HG02884 (cell line): Measurements from ENCODE around the gene MEIS1.

Experiments used
- ATAC-seq: cut with Tn5 transposase; IDR thresholded peaks from one replicate; pipeline ENCODE4 v1.9.1; 2021; ENCODE audit warnings: mild to moderate bottlenecking, moderate library complexity; ENCODE audit not compliant: unreplicated experiment

The MEIS1 gene

DNA sequence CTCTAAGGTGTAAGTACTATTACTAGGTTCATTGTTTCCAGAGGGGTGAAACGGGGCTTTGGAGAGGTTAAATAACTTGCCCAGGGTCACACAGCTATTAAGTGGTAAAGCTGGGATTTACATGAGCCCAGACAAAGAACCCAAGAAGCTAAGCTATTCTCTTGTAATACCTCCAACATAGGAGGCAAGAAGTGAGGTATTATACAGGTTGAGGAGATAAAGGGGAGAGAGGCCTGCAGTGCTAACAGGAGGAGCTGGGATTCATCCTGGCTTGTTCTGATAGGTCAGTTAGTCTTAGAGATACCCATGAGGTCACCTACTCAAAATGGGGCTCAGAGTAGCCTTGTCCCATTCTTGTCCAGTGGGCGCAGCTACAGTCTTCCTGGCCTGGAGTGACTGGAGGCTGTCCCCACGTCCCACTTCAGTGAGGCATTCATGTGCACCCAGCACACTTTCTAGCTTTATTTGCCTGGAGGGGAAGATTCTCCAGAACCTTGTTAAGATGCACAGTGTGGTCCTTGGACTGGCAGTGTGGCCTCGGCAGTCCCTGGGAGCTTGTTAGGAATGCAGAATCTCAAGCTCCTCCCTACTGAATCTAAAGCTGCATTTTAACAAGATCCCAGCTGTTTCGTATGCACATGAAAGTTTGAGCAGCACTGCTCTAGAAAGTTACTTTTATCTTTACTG, 63.5 kb downstream of the MEIS1 start:
- ATAC-seq = no peak

DNA sequence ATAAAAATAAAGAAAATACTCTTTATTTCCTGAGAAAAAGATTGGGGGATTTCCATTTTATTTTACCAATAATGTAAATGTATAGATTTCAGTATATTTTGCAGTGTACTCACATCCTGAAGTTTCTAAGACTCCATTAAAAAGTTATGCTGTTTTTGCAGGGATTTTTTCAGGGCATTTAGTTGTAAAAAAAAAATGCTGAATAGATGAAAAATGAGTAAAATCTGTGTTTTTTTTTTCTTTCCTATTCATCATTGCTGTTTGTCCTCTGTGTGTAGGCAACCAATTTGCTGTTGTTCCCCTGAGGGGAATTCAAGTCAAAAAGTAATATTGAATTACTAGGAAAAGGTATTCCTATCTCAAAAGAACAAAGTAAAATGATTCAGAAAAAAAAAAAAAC, 66.3 kb downstream of the MEIS1 start:
- no peak for ATAC-seq

DNA sequence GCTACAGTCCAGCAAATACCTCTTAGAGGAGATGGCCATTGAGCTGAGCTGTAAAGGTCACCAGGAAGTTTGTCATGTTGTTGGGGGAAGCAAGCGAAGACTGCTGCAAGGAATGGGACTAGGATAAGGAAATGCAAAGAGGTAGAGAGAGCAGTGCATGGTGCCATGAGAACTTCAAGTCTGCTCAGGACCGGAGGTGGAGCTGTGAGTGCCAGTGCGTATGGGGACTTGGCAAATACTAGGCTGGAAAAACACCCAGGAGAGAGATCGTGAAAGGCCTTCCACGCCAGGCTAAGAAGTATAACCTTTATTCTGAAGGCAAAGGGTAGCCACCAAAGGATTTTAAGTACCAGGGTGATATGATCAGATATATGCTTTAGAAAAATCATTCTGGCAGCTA, 71.3 kb downstream of the MEIS1 start:
- ATAC-seq = no peak

DNA sequence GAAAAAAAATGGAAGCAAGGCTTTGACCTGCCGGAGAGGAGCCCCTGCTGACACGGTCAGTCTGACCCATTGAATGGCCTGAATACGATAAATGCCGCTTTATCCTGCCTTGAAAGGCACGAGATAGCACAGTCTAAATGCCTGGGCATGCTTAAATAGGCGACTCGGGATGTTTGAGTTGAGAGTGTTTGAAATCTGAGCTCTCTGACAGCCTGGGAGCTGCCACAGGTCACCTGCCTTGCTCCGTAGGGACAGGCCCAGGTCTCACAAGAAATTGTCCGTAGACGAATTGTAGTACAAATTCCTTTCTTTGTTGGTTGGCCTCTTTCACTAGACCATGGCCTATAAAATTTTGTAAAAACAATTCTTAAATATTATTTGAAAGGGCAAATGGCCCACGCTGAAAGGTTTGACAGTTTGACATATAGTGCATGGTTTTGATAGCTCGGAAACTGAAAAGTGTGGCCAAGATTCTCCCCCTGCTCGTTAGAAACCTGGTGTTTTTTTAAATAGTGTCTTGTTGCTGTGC, 72.8 kb downstream of the MEIS1 start:
- no peak for ATAC-seq

DNA sequence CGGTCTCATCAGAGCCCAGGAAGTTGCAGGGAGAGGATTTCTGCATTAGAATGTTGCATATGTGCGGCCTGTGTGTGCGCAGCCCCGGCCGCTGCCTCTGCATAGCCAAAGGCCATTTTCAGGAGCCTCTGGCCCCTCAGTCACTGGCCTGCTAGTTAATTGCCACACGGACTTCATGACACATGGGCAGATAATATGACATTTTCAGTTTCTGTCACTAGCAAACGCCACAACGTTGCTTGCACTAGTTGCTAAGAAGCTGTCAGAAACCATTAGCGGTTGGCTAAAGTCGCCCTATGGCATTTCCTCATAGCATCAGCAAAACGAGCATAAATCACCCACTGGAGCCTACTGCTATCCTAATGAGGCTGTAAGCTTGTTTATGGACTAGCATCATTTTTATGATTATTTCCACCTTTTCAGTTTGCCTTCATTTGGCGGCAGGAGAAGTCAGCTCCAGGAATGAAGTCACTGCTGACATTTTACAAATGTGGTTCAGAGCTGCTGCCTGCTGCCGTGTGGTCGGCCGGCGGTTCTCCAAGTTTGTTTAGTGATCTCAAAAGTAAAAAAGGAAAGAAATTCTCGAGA, 73.7 kb downstream of the MEIS1 start:
- ATAC-seq = no peak

DNA sequence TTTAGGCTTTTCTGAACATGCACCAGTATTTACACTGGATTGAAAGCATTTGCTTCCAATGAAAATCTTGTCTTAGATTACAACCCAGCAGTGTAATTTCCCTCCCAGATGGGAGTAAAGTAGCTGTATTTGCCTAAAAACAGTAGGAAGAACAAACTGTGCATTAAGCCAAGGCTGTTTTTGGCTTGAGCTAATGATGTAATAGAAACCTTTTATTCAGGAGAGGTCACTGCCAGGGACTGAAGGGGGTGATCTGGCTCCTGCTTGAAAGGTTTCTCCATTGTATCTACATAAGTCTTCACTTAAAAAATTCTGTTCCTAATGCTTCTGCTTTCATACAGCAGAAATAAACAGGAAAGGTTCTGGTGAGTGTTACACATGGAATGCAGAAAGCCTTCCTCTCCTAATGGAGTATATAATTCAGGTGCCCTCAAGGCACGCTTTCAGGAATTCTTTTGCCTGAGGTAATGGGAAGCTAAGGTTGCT, 74.4 kb downstream of the MEIS1 start:
- ATAC-seq = no peak

DNA sequence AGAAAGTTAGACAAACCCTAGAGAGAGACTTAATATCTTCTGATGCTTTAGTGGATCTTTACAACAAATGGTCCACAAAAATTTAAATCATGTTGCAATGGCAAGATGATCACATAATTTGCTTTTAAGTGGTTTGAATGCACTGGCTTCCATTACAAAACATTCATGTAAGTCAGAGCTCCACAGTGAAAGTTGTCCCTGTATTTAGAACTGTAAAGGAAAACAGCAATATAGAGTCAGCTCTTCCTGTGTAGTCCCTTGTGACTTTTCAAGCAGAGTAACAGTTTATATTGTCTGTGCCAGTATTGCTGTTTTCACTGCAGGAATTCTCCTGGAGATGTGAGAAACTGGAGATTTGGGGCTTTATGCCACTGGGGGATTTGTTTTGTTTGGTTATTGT, 77.7 kb downstream of the MEIS1 start:
- no peak for ATAC-seq

DNA sequence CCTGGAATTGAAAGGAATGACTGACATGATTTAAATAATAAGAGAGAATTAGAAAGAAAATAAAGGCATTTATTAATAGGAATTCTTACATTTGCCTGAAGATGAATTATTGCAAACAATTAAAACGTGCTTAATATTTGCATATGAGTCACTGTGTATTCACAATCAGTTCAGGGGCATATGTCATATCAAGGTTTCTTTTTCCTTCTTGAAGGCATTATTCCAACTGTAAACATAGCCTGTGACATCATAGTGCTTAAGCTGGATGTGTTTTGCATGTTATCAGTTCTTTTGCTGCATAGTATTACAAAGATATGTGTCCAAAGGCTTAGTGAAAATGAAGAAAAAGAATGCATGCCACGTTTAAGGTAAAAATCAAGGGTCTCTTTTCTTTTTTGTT, 80.8 kb downstream of the MEIS1 start:
- ATAC-seq = no peak

DNA sequence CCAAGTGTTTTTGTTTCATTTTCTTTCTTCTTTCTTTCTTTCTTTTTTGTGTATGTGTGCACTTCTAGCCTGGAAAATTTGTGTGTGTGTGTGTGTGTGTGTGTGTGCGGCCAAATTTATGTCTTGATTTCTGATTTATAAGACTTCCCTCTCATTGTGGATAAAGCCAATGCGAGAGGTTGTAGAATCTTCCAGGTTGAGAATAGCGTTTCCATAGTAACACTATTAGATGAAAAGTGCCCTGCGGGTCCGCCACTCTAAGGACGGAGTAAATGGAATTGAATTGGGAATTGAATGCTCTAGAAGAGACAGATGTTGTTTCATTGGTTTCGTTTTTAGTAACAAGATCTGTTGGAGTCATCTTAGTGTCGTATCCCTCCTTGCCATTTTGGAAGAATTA, 81.6 kb downstream of the MEIS1 start:
- ATAC-seq = no peak

DNA sequence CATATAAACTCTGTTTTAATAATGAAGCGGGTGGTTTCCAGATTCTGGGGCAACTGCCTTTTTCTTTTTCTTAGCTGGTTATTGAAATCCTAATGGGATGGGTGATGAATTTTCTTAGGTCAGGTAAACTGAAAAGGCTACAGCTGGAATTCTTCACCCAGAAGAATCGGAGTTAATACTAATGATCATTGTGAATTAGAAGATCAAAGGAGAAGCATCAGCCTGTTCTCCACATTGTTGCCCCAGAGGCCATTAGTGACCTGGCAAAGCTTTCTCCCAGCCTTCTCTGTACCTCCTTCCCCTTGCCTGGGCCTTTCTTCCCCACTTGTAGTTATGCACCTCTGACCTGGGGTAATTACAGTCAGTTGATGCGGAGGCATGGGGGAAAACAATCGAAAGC, 82.8 kb downstream of the MEIS1 start:
- ATAC-seq = no peak

DNA sequence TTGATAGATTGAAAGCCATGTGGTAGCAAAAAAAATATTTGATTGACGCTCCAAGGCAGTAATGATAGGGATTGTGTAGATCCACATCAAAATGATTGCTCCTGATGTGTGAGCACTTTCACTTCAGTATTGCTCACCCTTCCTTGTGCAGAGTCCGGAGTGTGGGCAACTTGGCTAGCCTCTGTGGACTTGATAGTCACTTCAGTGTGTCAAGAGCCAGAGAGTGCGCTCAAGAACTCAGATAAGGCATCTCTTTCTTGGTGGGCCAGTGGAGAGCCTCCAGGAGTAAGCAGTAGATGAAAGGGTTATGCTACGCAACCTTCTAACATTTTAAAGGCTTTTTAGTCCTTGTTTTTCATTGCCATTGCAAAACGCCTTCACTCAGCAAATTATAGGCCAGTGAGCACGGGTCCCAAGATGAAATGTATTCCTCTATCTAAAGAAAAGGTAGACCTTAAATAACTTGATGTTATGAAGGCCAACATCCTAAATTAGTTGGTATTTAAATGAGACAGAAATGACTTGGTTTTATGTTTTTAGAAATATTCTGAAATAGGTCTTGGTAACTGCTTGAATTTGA, 84.4 kb downstream of the MEIS1 start:
- ATAC-seq = no peak

DNA sequence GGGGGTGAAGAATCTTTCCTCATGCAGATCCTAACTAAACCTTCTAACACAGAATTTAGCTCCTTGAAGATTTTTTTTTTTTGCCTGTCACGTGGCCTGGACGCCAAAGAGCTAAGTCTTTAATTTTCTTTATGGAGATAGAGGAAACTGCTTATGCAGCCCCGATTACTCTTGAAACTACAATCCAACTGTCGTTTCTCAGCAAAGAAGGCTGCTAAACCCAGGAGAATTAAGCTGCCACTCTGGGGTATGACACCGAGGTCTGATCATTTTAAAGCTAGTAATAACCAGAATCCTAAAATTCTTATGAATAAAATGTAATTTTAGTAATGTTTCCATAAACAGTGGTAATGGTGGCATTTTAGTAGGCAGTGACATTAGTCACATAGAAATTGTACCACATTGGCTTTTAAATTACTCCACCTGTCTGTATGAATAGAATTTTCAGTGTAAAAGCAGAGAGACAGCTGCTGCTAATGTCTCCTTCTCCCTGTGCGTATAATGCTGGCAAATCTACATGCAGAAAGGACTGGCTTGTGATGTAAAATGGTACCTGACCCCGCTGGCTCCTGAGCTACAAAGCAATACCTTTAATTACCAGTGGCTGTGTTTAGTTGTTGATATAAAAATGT, 86.5 kb downstream of the MEIS1 start:
- no peak for ATAC-seq

DNA sequence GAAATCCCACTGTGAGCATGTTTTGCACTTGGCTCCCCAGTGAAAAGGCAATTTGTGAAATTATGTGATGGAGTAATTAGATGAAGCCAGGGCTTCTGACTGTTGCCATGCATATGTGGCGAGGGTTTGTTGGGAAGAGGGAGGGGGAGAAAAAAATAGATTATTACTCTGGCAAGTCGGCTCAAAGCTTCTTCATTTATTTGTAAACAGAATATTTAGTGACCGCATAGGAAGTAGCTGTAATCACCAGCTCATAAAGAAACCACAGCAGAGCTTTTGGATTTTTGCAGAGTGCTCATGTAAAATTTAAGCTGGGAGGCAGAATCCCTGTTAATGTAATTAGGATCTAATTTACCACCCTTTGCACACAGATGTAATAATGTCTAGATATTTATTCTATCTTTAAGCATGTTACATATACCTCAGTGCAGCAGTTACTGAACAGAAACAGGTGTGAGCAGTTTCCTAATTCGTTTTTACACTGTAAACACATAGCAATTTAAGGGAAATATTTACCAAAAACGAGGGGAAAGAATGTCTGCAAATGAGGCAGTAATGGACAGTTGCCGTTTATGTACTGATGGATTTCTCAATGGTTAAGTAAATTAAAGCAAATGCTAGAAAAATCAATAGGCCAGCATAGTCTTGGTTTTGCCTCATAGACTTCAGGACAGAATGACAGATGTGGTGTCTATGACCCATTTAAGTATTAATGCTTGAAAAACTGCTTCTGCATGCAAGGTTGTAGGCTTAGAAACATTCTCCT, 87.9 kb downstream of the MEIS1 start:
- ATAC-seq = no peak

DNA sequence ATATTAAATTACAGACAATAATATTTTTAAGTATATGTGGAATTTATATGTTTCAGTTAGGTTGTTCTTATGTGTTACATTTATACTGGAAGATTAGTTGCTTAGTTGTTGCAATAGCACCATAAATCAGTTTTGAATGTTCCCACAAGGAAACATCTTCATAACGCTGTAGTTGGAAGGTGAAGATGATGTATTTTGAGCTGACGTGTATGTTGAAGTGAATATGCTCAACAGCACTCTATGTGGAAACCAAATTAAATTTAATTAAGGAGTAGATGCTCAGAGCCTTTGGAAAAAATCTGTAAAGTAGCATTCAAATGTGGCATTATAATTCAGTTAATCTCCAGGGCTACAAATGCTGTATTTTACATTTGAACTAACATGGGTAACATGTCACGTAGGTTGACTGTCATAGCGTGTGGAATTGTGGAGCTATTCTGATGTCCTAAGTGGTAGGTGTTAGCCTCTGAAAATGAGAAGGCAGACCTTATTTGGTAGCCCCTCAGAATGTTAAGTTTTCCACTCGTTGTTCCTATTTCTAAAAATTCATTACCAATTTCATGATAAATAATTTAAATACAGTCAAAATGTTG, 88.5 kb downstream of the MEIS1 start:
- no peak for ATAC-seq

DNA sequence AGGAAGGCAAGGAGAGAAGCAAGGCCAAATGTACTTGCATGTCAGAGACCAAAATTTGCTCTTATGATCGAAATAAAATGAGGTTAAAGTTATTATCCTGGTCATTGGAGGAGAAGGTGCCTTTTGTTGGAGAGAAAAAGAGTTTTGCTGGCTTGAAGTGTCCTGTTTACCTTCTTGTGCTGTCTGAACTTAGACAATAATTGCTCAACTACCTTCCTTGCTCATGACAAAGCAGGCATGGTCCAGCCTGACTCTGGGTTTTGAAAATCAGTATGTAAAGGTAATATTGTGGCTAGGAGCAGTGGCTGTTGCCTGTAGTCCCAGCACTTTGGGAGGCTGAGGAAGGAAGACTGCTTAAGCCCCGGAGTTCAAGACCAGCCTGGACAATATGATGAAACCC, 89.1 kb downstream of the MEIS1 start:
- ATAC-seq = no peak

DNA sequence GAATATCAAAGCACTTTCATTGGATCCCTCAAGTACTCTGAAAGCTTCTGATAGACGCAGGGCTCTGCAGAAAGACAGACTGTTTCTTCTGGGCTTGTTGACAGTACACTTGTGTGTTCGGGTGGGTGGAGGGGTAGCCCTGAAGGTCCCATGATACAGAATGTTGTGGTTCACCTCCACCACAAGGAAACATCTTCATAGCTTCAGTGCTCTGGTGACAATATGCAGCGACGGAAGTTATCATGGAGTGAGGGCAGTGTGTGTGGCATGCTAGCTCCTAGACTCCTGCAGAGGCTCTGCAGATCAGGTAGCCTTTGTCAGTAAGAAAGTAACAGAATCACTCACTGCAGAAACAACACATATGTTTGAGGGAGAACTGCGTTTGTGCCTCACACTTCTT, 90.7 kb downstream of the MEIS1 start:
- no peak for ATAC-seq

DNA sequence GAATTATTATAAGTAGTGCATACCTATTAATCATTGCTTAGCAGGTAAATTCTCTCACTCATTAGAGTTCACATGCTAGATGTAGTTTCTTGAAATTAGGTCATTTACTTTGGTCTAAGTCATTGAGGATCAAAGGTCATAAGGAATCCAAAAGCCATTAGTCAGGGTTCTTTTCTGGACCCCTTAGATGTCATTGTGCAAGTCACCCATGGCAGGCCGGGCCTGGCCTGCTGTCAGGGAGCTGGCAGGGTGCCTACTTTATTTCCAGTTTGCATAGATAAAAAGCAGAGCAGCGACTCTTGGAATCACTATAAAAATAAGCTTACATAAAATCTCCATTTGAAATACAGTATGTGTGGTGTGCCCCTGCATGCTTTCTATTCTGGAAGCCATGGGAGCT, 91.3 kb downstream of the MEIS1 start:
- ATAC-seq = no peak

DNA sequence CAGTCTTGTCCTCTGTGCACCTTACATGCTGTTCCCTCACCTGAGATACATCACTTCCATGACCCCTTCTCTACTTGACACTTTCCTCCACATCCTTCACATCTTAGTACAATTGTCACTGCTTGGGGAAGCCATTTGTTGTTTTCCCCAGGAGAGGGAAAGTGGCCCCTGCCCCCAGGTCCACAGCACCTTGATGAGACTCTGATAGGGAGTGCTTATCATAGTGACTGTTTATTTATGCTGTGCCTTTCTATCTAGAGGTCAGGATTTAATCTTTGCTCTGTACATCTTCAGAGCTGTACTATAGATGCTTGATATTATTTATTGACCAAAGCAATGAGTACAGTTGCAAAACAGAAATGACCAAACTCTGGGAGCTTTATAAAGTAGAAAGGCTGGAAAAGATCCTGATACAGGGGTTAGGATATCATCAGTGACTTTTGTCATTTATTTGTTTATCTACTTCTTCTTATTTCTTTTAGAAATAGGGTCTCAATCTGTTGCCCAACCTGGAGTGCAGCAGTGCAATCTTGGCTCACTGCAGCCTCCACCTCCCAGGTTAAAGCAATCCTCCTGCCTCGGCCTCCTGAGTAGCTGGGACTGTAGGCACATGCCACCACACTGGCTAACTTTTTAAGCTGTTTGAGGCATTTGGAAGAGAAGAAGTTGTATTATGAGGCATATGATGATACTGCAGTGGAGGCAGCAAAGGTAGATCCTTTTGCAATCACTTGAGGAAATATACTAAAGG, 94.2 kb downstream of the MEIS1 start:
- no peak for ATAC-seq

DNA sequence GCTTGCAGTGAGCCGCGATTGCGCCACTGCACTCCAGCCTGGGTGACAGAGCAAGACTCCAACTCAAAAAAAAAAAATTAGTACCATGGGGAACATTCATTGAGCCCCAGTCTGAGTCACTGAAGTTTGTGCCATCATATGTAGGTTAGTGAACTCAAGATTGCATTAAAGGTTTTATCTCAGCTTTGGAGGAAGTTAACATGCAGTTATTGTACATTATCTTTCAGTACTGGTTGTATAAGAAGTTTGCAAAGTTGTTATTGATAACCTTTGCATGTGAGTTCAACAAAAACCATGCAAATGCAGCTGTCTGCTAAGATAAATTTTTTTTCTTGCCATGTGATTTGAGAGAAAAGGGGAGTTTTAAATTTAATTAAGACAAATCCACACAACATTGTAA, 95.7 kb downstream of the MEIS1 start:
- ATAC-seq = no peak

DNA sequence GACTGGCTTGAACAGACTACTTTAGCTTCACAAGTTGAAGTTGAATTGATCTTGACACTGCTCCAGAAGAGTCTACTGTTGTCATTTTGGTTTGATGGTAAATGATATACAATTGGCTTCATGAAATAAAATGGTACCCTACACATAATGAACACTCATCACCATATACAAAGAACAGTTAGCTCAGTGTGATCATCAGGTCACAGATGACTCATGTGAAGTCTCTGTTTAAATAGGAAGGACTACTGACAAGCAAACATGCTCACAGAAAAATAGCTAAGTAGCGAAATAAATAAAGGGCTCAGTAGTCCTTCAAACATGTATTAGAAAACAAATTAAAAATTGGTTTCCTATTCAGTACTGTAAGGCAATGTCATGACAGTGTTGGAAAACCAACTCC, 96.2 kb downstream of the MEIS1 start:
- ATAC-seq = no peak
